CD4-positive, alpha-beta memory T cell (primary cell): ENCODE measurements around the gene C11orf98. TPM values are rescaled to one million over a fixed set of nuclear protein-coding genes. Genes with fewer than 3 reads are reported as not detected.
A peak's percentile ranks its signal among the peaks of the same experiment; 100 is the strongest.
"Not testable (repeated sequence)": the region's sequence is repeated elsewhere in the genome, so short reads cannot be mapped to it uniquely, and the experiment has no call there.

ENCODE experiments used
- CTCF ChIA-PET: fragments of 350-600 bp; sonication (Branson Sonifier 250); formaldehyde crosslinking; loops from one replicate; lab custom pipeline; 2021; ENCODE audit warnings: inconsistent platforms; ENCODE audit not compliant: partially characterized antibody; lab: Charles Lee
- POLR2A ChIA-PET: fragments of 350-600 bp; sonication (Branson Sonifier 250); formaldehyde crosslinking; loops from one replicate; lab custom pipeline; 2021; ENCODE audit not compliant: partially characterized antibody; lab: Charles Lee
- DNase-seq, 5 donors: peaks; one replicate each; pipeline versions ENCODE4 v3.0.0 to v3.0.0-alpha.2; 2020 to 2022; ENCODE audit warnings: mixed read lengths in 1 of 5
- H3K27ac ChIP-seq: one replicate; pipeline ENCODE4 v1.7.0; 2013; ENCODE audit warnings: low read depth, low read length
- H3K27me3 ChIP-seq: 2 replicates; pipeline ENCODE4 v1.7.0; 2013; ENCODE audit warnings: mild to moderate bottlenecking, low read length, moderate library complexity; ENCODE audit not compliant: insufficient read depth
- H3K36me3 ChIP-seq: 2 replicates; pipeline ENCODE4 v1.7.0; 2013; ENCODE audit warnings: mild to moderate bottlenecking, low read length, moderate library complexity; ENCODE audit not compliant: insufficient read depth
- H3K4me1 ChIP-seq: 2 replicates; pipeline ENCODE4 v1.7.0; 2013; ENCODE audit warnings: mild to moderate bottlenecking, low read length, moderate library complexity; ENCODE audit not compliant: insufficient read depth
- H3K4me3 ChIP-seq, 2 donors: one replicate each; pipeline ENCODE4 v1.7.0; 2013; ENCODE audit warnings: low read length in 2 of 2, mild to moderate bottlenecking in 1 of 2
- H3K9me3 ChIP-seq, 2 donors: one replicate each; pipeline ENCODE4 v1.7.0; 2013; ENCODE audit warnings: low read length in 2 of 2, control low read depth in 1 of 2; ENCODE audit not compliant: control insufficient read depth in 1 of 2
- H3K27ac Mint-ChIP-seq, 7 donors: one replicate each; pipeline ENCODE4 v1.8.0; 2020 to 2021; ENCODE audit warnings: mixed read lengths in 7 of 7, mild to moderate bottlenecking in 6 of 7, inconsistent platforms in 3 of 7, moderate library complexity in 3 of 7
- H3K27me3 Mint-ChIP-seq, 2 donors: one replicate each; pipeline ENCODE4 v1.8.0; 2020 to 2021; ENCODE audit warnings: mixed read lengths in 2 of 2
- H3K36me3 Mint-ChIP-seq, 2 donors: one replicate each; pipeline ENCODE4 v1.8.0; 2020 to 2021; ENCODE audit warnings: mixed read lengths in 2 of 2, inconsistent platforms in 1 of 2, mild to moderate bottlenecking in 1 of 2
- H3K4me1 Mint-ChIP-seq, 4 donors: one replicate each; pipeline ENCODE4 v1.8.0; 2020 to 2021; ENCODE audit warnings: mixed read lengths in 4 of 4, mild to moderate bottlenecking in 1 of 4
- H3K4me3 Mint-ChIP-seq, 8 donors: one replicate each; pipeline ENCODE4 v1.8.0; 2020 to 2021; ENCODE audit warnings: mixed read lengths in 8 of 8, mild to moderate bottlenecking in 7 of 8, moderate library complexity in 6 of 8, inconsistent platforms in 3 of 8
- H3K9me3 Mint-ChIP-seq, 8 donors: one replicate each; pipeline ENCODE4 v1.8.0; 2020 to 2021; ENCODE audit warnings: mixed read lengths in 8 of 8, mild to moderate bottlenecking in 5 of 8, inconsistent platforms in 3 of 8, moderate library complexity in 1 of 8
- intact Hi-C: fragments of 100-400 bp; cut with micrococcal nuclease; formaldehyde crosslinking; loops from one replicate; pipeline ENCODE4 v1.15.1; 2023
- polyA plus RNA-seq, 2 donors: library from polyadenylated mRNA; unstranded; fragments of 300-500 nt; fragmentation: Illumina TruSeq; gene quantifications; one replicate each; pipeline ENCODE4 v1.2.3, GENCODE V29; 2021
- total RNA-seq, 2 experiments: library from RNA; stranded (reverse); gene quantifications; one replicate each; pipeline ENCODE4 v1.2.3, GENCODE V29; 2021

C11orf98 gene
- total and polyA plus RNA-seq, 4 experiments from 2014 or later = 48.9 to 94.9 (median 65.5) TPM

- POLR2A ChIA-PET, intact Hi-C loops, H3K27ac ChIP-seq, H3K27me3 ChIP-seq, H3K9me3 Mint-ChIP-seq, H3K4me3 Mint-ChIP-seq, H3K27me3 Mint-ChIP-seq, H3K36me3 Mint-ChIP-seq, H3K36me3 ChIP-seq, H3K4me3 ChIP-seq, H3K9me3 ChIP-seq, DNase-seq: not testable (repeated sequence)
- H3K4me1 Mint-ChIP-seq = peaks cover 14 to 34% (median 25%) of the 10 kb centered on the region in 4 donors
- peak overlapping the region in 1 of 7 donors; percentile 31 for H3K27ac Mint-ChIP-seq
- H3K4me1 ChIP-seq = peaks cover 36% of the 10 kb centered on the region
- CTCF ChIA-PET = interaction anchor here (1.2 to 1.5 kb wide), 3 partner anchors 10 to 161 kb away, joined by 3 to 12 read pairs (median 3); partner anchors contain the start of genes C11orf98 and CSKMT
Observed at GRCh38 chr11:62703921-62704320, 38.9 kb upstream of the C11orf98 start.

GRCh38 chr11:62702246-62702645, 37.2 kb upstream of the C11orf98 start:
- intact Hi-C loops = no loop called here
- H3K27ac ChIP-seq = no peak overlapping the region
- peaks cover 5 to 6% of the 10 kb centered on the region in 2 donors for H3K36me3 Mint-ChIP-seq
- no peaks in the 10 kb centered on the region for H3K36me3 ChIP-seq
- H3K4me3 ChIP-seq = no peak overlapping the region
- no peaks in the 10 kb centered on the region for H3K27me3 Mint-ChIP-seq
- ChIA-PET POLR2A (interaction anchor here (1.6 to 1.9 kb wide), 2 partner anchors 31 to 37 kb away, joined by 4 to 8 read pairs; partner anchors contain the start of genes C11orf98, CSKMT, LBHD1 and UQCC3), CTCF (interaction anchor here (0.7 to 1.5 kb wide), 6 partner anchors 21 to 308 kb away, joined by 3 to 6 read pairs (median 3); partner anchors contain the start of genes SLC3A2 and TUT1)
- H3K4me1 Mint-ChIP-seq = peaks cover 10 to 20% (median 15%) of the 10 kb centered on the region in 4 donors
- H3K27ac Mint-ChIP-seq = peak overlapping the region in 1 of 7 donors; percentile 75
- no peaks in the 10 kb centered on the region for H3K9me3 ChIP-seq
- H3K4me1 ChIP-seq = peaks cover 19% of the 10 kb centered on the region
- no peak overlapping the region for H3K4me3 Mint-ChIP-seq
- H3K9me3 Mint-ChIP-seq = no peaks in the 10 kb centered on the region
- H3K27me3 ChIP-seq = no peaks in the 10 kb centered on the region
- DNase-seq = no peak

GRCh38 chr11:62694455-62695167, 29.6 kb upstream of the C11orf98 start:
- no peaks in the 10 kb centered on the region for H3K27me3 Mint-ChIP-seq
- H3K27ac Mint-ChIP-seq = peak overlapping the region in 4 of 7 donors; percentile 7 to 77 (median 56)

GRCh38 chr11:62693624-62694023, 28.6 kb upstream of the C11orf98 start:
- POLR2A ChIA-PET = interaction anchor here (0.7 to 2.9 kb wide), 8 partner anchors 10 to 269 kb away, joined by 3 to 20 read pairs (median 4); partner anchors contain the start of genes C11orf98, CSKMT, EEF1G and HNRNPUL2
- not testable (repeated sequence) for H3K27me3 Mint-ChIP-seq, H3K4me3 Mint-ChIP-seq, H3K27ac Mint-ChIP-seq, H3K4me1 Mint-ChIP-seq, H3K9me3 ChIP-seq, H3K9me3 Mint-ChIP-seq, H3K27ac ChIP-seq, H3K4me1 ChIP-seq, H3K27me3 ChIP-seq, H3K4me3 ChIP-seq, DNase-seq, H3K36me3 ChIP-seq
- peaks cover 12% of the 10 kb centered on the region in 2 donors for H3K36me3 Mint-ChIP-seq
- CTCF ChIA-PET = interaction anchor here (0.8 to 8.0 kb wide), 20 partner anchors 10 to 312 kb away, joined by 3 to 82 read pairs (median 6); partner anchors contain the start of genes EEF1G, TUT1 and ZBTB3
- intact Hi-C loops = loop anchor here (1.0 to 5.0 kb wide), 4 partner anchors 15 to 311 kb away; partner anchors contain the start of gene UBXN1

More at GRCh38 chr11:62694455-62695167, 29.6 kb upstream of the C11orf98 start:
- Mint-ChIP-seq H3K9me3 (no peaks in the 10 kb centered on the region), H3K4me1 (peaks cover 5 to 7% (median 6%) of the 10 kb centered on the region in 4 donors), H3K4me3 (no peak overlapping the region), H3K36me3 (peaks cover 12% of the 10 kb centered on the region in 2 donors)
- Histone ChIP-seq H3K27me3 (no peaks in the 10 kb centered on the region), H3K4me3 (no peak overlapping the region), H3K27ac (no peak overlapping the region), H3K9me3 (no peaks in the 10 kb centered on the region), H3K4me1 (no peaks in the 10 kb centered on the region), H3K36me3 (no peaks in the 10 kb centered on the region)
- ChIA-PET CTCF (interaction anchor here (0.6 to 8.0 kb wide), 38 partner anchors 9 to 299 kb away, joined by 3 to 82 read pairs (median 4); partner anchors contain the start of genes C11orf98, CSKMT, EEF1G and INTS5), POLR2A (interaction anchor here (0.7 to 2.9 kb wide), 8 partner anchors 15 to 134 kb away, joined by 3 to 20 read pairs (median 5); partner anchors contain the start of genes C11orf98, CSKMT, EEF1G and HNRNPUL2)
- intact Hi-C loops = loop anchor here (1.0 to 5.0 kb wide), 4 partner anchors 16 to 312 kb away; partner anchors contain the start of gene UBXN1
- DNase-seq = peak; percentile 73 to 80 (median 74)

GRCh38 chr11:62689421-62690183, 24.6 kb upstream of the C11orf98 start, which contains the start of gene LRRN4CL:
Gene LRRN4CL, minus strand, starts transcription at chr11:62689530. Its CDS starts 1,022 bp downstream, at chr11:62688508.
- Mint-ChIP-seq H3K9me3 (no peaks in the 10 kb centered on the region), H3K27ac (peak within 1 kb of the TSS in 1 of 7 donors; percentile 72), H3K36me3 (peaks cover 10 to 12% of the 10 kb centered on the region in 2 donors), H3K4me1 (peaks cover under 1 to 2% (median 1%) of the 10 kb centered on the region in 4 donors), H3K4me3 (no peak within 1 kb of the TSS), H3K27me3 (peaks cover 0 to 5% of the 10 kb centered on the region in 2 donors)
- intact Hi-C loops = loop anchor here (5.0 kb wide), 1 partner anchor 307 kb away; no protein-coding TSS in a partner anchor
- H3K27ac ChIP-seq = no peak within 1 kb of the TSS
- H3K36me3 ChIP-seq = no peaks in the 10 kb centered on the region
- no peaks in the 10 kb centered on the region for H3K9me3 ChIP-seq
- ChIA-PET CTCF (interaction anchor here (0.9 to 1.2 kb wide), 4 partner anchors 10 to 136 kb away, joined by 3 to 5 read pairs (median 3); no protein-coding TSS in a partner anchor), POLR2A (interaction anchor here (0.7 to 1.9 kb wide), 4 partner anchors 9 to 98 kb away, joined by 3 to 9 read pairs (median 4); partner anchors contain the start of genes C11orf98, CSKMT and TUT1)
- H3K4me1 ChIP-seq = no peaks in the 10 kb centered on the region
- H3K4me3 ChIP-seq = no peak within 1 kb of the TSS
- DNase-seq = no peak
- H3K27me3 ChIP-seq = no peaks in the 10 kb centered on the region

GRCh38 chr11:62688491-62688890, 23.5 kb upstream of the C11orf98 start:
- POLR2A ChIA-PET = interaction anchor here (1.0 kb wide), 1 partner anchor 17 kb away, joined by 3 read pairs; no protein-coding TSS in a partner anchor

More at GRCh38 chr11:62688491-62688890, 23.5 kb upstream of the C11orf98 start:
- H3K4me3 ChIP-seq = no peak overlapping the region
- CTCF ChIA-PET = interaction anchor here (1.2 kb wide), 2 partner anchors 8 to 99 kb away, joined by 3 to 5 read pairs; no protein-coding TSS in a partner anchor
- Mint-ChIP-seq H3K4me3 (no peak overlapping the region), H3K36me3 (peaks cover 10 to 12% of the 10 kb centered on the region in 2 donors), H3K27me3 (peaks cover 0 to 5% of the 10 kb centered on the region in 2 donors), H3K9me3 (no peaks in the 10 kb centered on the region), H3K4me1 (no peaks in the 10 kb centered on the region), H3K27ac (no peak overlapping the region)
- no peaks in the 10 kb centered on the region for H3K36me3 ChIP-seq
- DNase-seq = no peak
- intact Hi-C loops = no loop called here
- H3K27me3 ChIP-seq = no peaks in the 10 kb centered on the region
- H3K27ac ChIP-seq = no peak overlapping the region
- H3K4me1 ChIP-seq = no peaks in the 10 kb centered on the region
- H3K9me3 ChIP-seq = no peaks in the 10 kb centered on the region
